ENCODE measurements around the gene TPBGL. TPM values are rescaled to one million over a fixed set of nuclear protein-coding genes. Genes with fewer than 3 reads are reported as not detected.

The TPBGL gene
- total and polyA plus RNA-seq, 2 of the 4 experiments (the other 2 are of a cell fraction): not detected

DNA sequence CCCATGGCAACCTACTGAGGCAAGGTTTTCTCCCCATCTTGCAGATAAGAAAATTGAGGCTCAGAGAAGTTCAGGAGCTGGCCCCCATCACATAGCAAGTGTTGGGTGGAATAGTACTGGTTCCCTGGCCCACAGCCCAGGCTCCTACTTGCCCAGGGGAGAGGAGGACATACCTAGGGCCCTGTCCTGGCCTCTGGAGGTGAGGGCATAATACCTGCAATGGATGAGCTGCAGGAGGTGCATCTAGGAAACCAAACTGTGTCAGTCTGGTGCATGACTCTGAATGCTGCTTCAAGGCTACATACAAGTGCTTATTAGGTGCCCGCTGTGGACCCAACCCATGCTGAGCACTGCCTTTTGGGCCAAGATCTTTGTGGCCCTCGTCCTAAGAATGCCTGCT lies 40.0 kb upstream of the TPBGL start:
- Histone ChIP-seq H3K9me1 (ENCODE audit: insufficient read depth, low read length) (no peaks in the 10 kb centered on the region), H2AFZ (replicated peaks; ENCODE audit: low read length, poor library complexity) (no peak overlapping the region), H3K9me3 (ENCODE audit: control insufficient read depth, insufficient read depth, low read length) (no peaks in the 10 kb centered on the region), H3K18ac (ENCODE audit: low read depth, low read length) (no peak overlapping the region), H3K27me3 (ENCODE audit: control insufficient read depth, insufficient read depth, low read length) (peaks cover 59% of the 10 kb centered on the region), H3K4ac (ENCODE audit: low read depth, low read length) (no peak overlapping the region), H3K4me1 (ENCODE audit: control insufficient read depth, insufficient read depth, low read length) (no peaks in the 10 kb centered on the region), H3K4me3 (ENCODE audit: insufficient read depth, low read depth, low read length) (no peak overlapping the region), H2AK9ac (replicated peaks; ENCODE audit: low read depth, low read length, poor library complexity) (no peak overlapping the region), H3K23ac (ENCODE audit: low read depth, low read length) (no peak overlapping the region), H2BK120ac (ENCODE audit: low read depth, low read length) (no peak overlapping the region), H4K20me1 (ENCODE audit: insufficient read depth, low read length) (no peaks in the 10 kb centered on the region), H3K79me1 (ENCODE audit: low read depth in 1 of 2, low read length in 2 of 2) (no peaks in the 10 kb centered on the region), H3K36me3 (ENCODE audit: control insufficient read depth, insufficient read depth, low read length) (no peaks in the 10 kb centered on the region), H3K4me2 (ENCODE audit: low read depth, low read length) (no peak overlapping the region), H3K14ac (replicated peaks; ENCODE audit: low read depth, low read length) (no peak overlapping the region), H3K9ac (ENCODE audit: low read depth, low read length) (no peak overlapping the region), H4K8ac (ENCODE audit: low read depth in 2 of 2, low read length in 2 of 2) (no peak overlapping the region), H2BK5ac (ENCODE audit: low read depth, low read length, poor library complexity, severe bottlenecking) (no peak overlapping the region), H4K91ac (ENCODE audit: insufficient read depth, low read depth, low read length) (no peak overlapping the region), H3K56ac (ENCODE audit: extremely low read depth, insufficient read depth, low read length) (no peak overlapping the region), H4K5ac (ENCODE audit: low read depth, low read length) (no peak overlapping the region), H2BK15ac (ENCODE audit: low read depth, low read length) (no peak overlapping the region), H3K27ac (ENCODE audit: insufficient read depth, low read length) (no peak overlapping the region), H2AK5ac (ENCODE audit: low read depth, low read length) (no peak overlapping the region), H2BK20ac (ENCODE audit: low read depth, low read length) (no peak overlapping the region)
- TF ChIP-seq BHLHE40 (IDR thresholded peaks at IDR 0.05; ENCODE audit: low read depth, low read length) (no peak), FOS (IDR thresholded peaks at IDR 0.05; ENCODE audit: low read depth, low read length) (no peak), RFX5 (IDR thresholded peaks at IDR 0.05; ENCODE audit: low read depth, low read length) (no peak), CEBPB (IDR thresholded peaks at IDR 0.05; ENCODE audit: low read depth, low read length) (no peak), POLR2A (IDR thresholded peaks at IDR 0.05; ENCODE audit: low read depth, low read length) (no peak)
- TF ChIP-seq, protein P1, sequence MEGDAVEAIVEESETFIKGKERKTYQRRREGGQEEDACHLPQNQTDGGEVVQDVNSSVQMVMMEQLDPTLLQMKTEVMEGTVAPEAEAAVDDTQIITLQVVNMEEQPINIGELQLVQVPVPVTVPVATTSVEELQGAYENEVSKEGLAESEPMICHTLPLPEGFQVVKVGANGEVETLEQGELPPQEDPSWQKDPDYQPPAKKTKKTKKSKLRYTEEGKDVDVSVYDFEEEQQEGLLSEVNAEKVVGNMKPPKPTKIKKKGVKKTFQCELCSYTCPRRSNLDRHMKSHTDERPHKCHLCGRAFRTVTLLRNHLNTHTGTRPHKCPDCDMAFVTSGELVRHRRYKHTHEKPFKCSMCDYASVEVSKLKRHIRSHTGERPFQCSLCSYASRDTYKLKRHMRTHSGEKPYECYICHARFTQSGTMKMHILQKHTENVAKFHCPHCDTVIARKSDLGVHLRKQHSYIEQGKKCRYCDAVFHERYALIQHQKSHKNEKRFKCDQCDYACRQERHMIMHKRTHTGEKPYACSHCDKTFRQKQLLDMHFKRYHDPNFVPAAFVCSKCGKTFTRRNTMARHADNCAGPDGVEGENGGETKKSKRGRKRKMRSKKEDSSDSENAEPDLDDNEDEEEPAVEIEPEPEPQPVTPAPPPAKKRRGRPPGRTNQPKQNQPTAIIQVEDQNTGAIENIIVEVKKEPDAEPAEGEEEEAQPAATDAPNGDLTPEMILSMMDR (conservative IDR thresholded peaks at IDR 0.05; ENCODE audit: low read depth, low read length): no peak
- in situ Hi-C loops (cut with MboI; ENCODE audit: low sequenced_read_pairs): loop anchor here (5.0 kb wide), 2 partner anchors 53 to 178 kb away; no protein-coding TSS in a partner anchor
- no peak for DNase-seq
- ATAC-seq (ENCODE audit: low read depth): no peak
- no CpG with 5 or more reads among the region's 2 CpGs for WGBS, 2 experiments (ENCODE audit: extremely low coverage in 2 of 2, insufficient read length in 1 of 2)
- dilution Hi-C loops (cut with HindIII; ENCODE audit: low sequenced_read_pairs, unreplicated experiment): no loop called here
- ChIA-PET CTCF (no interaction called here), POLR2A (ENCODE audit: unreplicated experiment) (no interaction called here)
- no TSS peak for BruUV-seq (replicated peaks)
- intact Hi-C loops (cut with micrococcal nuclease): no loop called here

Measured in IMR-90 (cell line).